Endothelial cell of coronary artery (primary cell): ENCODE results near the gene ITGA2. TPM values are rescaled to one million over a fixed set of nuclear protein-coding genes. Genes with fewer than 3 reads are reported as not detected.

Experiments
- total RNA-seq: library from RNA; depleted of rRNA; stranded (reverse); fragments of >200 nt; gene quantifications from 2 replicates; pipeline ENCODE4 v1.2.3, GENCODE V29; 2014

Gene ITGA2
- 67.9 and 80.6 TPM in 2 replicates for total RNA-seq

GRCh38 chr5:52989025-52989780 lies at the start of gene ITGA2:
Gene ITGA2 (plus strand): TSS chr5:52989352. CDS start chr5:52989469, 117 bp downstream.

GRCh38 chr5:53109443-53110127 lies 120.4 kb downstream of the ITGA2 start, which contains the start of gene MOCS2:
Gene MOCS2 (minus strand): TSS chr5:53109757. CDS start chr5:53107174, 2,583 bp downstream.

Other genes with a start within 250 kb of the ITGA2 start
- gene ITGA1, start 201.4 kb upstream of the ITGA2 start, total RNA-seq = 4.6 and 6.6 TPM in 2 replicates
- 22.0 and 23.3 TPM in 2 replicates for gene PELO, start 201.4 kb upstream of the ITGA2 start, total RNA-seq
- gene MOCS2, start 120.4 kb downstream of the ITGA2 start, total RNA-seq = 13.9 and 18.8 TPM in 2 replicates